ENCODE results near the gene NAV2. TPM values are rescaled to one million over a fixed set of nuclear protein-coding genes. Genes with fewer than 3 reads are reported as not detected.

The NAV2 gene
- total RNA-seq, 4 donors from 2014 or later, result 9.6 to 40.0 (median 23.1) TPM

GRCh38 chr11:19933801-19934488 is 221.3 kb downstream of the NAV2 start:
- no peaks in the 10 kb centered on the region for H3K27me3 ChIP-seq
- 65 to 86% methylated on average over 2 to 12 of the region's 12 CpGs for WGBS, 2 donors (ENCODE audit: low coverage in 1 of 2)
- in situ Hi-C loops (cut with MboI; ENCODE audit: low pct_ligation_motif_present in 1 of 4, low pct_unique_long_range_greater_than_20kb in 1 of 4, low sequenced_read_pairs in 3 of 4) (loop anchor here in 2 of 4 donors (25.0 kb wide), 2 partner anchors 403 to 428 kb away; partner anchors contain the start of gene HTATIP2 (in 1 of the 2)), intact Hi-C loops (cut with DNase I; ENCODE audit: low total_unique reads) (loop anchor here (5.0 kb wide), 1 partner anchor 48 kb away; no protein-coding TSS in a partner anchor)
- DNase-seq, result no peak
- H3K9me3 ChIP-seq, result no peaks in the 10 kb centered on the region
- H3K4me1 ChIP-seq, result peaks cover 0 to 4% (median 1%) of the 10 kb centered on the region in 4 donors
- no peaks in the 10 kb centered on the region for H3K36me3 ChIP-seq
- H3K4me3 ChIP-seq, result no peak overlapping the region
- TF ChIP-seq POLR2A (IDR thresholded peaks at IDR 0.05), result no peak
- no peak for TF ChIP-seq EP300 (IDR thresholded peaks at IDR 0.05; ENCODE audit: low read depth)
- no peak for TF ChIP-seq POLR2AphosphoS5 (IDR thresholded peaks at IDR 0.05)
- H3K27ac ChIP-seq, result peak overlapping the region in 1 of 4 donors; percentile 19

GRCh38 chr11:19934828-19935259 is 222.2 kb downstream of the NAV2 start:
- WGBS, 2 donors (ENCODE audit: low coverage in 1 of 2), result 69% methylated on average over 3 of the region's 3 CpGs; no CpG with 5 or more reads in 1 of the 2 donors
- intact Hi-C loops (cut with DNase I; ENCODE audit: low total_unique reads), result loop anchor here (5.0 kb wide), 1 partner anchor 47 kb away; no protein-coding TSS in a partner anchor
- in situ Hi-C loops (cut with MboI; ENCODE audit: low pct_ligation_motif_present in 1 of 4, low pct_unique_long_range_greater_than_20kb in 1 of 4, low sequenced_read_pairs in 3 of 4), result loop anchor here in 2 of 4 donors (25.0 kb wide), 2 partner anchors 402 to 427 kb away; partner anchors contain the start of gene HTATIP2 (in 1 of the 2)
- Histone ChIP-seq H3K4me1 (peaks cover 0 to 2% (median 0%) of the 10 kb centered on the region in 4 donors), H3K27me3 (no peaks in the 10 kb centered on the region), H3K36me3 (no peaks in the 10 kb centered on the region), H3K27ac (no peak overlapping the region), H3K9me3 (no peaks in the 10 kb centered on the region), H3K4me3 (no peak overlapping the region)
- no peak for DNase-seq
- TF ChIP-seq EP300 (IDR thresholded peaks at IDR 0.05; ENCODE audit: low read depth) (no peak), CTCF (IDR thresholded peaks at IDR 0.05) (no peak), POLR2A (IDR thresholded peaks at IDR 0.05) (no peak)

GRCh38 chr11:19935507-19935906 is 222.9 kb downstream of the NAV2 start:
- H3K9me3 ChIP-seq, result no peaks in the 10 kb centered on the region
- no peak overlapping the region for H3K4me3 ChIP-seq
- TF ChIP-seq CTCF (IDR thresholded peaks at IDR 0.05), result no peak
- no peak for TF ChIP-seq POLR2A (IDR thresholded peaks at IDR 0.05)
- no peak for TF ChIP-seq EP300 (IDR thresholded peaks at IDR 0.05; ENCODE audit: low read depth)
- TF ChIP-seq POLR2AphosphoS5 (IDR thresholded peaks at IDR 0.05), result no peak
- WGBS, 2 donors (ENCODE audit: low coverage in 1 of 2), result 72 to 100% methylated on average over 2 to 4 of the region's 4 CpGs
- no peak for DNase-seq
- intact Hi-C loops (cut with DNase I; ENCODE audit: low total_unique reads) (no loop called here), in situ Hi-C loops (cut with MboI; ENCODE audit: low pct_ligation_motif_present in 1 of 4, low pct_unique_long_range_greater_than_20kb in 1 of 4, low sequenced_read_pairs in 3 of 4) (loop anchor here in 2 of 4 donors (25.0 kb wide), 2 partner anchors 402 to 427 kb away; partner anchors contain the start of gene HTATIP2 (in 1 of the 2))
- no peaks in the 10 kb centered on the region for H3K36me3 ChIP-seq
- no peak overlapping the region for H3K27ac ChIP-seq
- peaks cover 0 to 2% (median 0%) of the 10 kb centered on the region in 4 donors for H3K4me1 ChIP-seq
- H3K27me3 ChIP-seq, result no peaks in the 10 kb centered on the region

- H3K27ac ChIP-seq, result no peak overlapping the region
- H3K4me1 ChIP-seq, result peaks cover 0 to 2% (median 0%) of the 10 kb centered on the region in 4 donors
- no peaks in the 10 kb centered on the region for H3K27me3 ChIP-seq
- H3K4me3 ChIP-seq, result no peak overlapping the region
- in situ Hi-C loops (cut with MboI; ENCODE audit: low pct_ligation_motif_present in 1 of 4, low pct_unique_long_range_greater_than_20kb in 1 of 4, low sequenced_read_pairs in 3 of 4) (loop anchor here in 2 of 4 donors (25.0 kb wide), 2 partner anchors 401 to 426 kb away; partner anchors contain the start of gene HTATIP2 (in 1 of the 2)), intact Hi-C loops (cut with DNase I; ENCODE audit: low total_unique reads) (no loop called here)
- no peaks in the 10 kb centered on the region for H3K36me3 ChIP-seq
- no peak for TF ChIP-seq CTCF (IDR thresholded peaks at IDR 0.05)
- no peak for TF ChIP-seq POLR2AphosphoS5 (IDR thresholded peaks at IDR 0.05)
- TF ChIP-seq POLR2A (IDR thresholded peaks at IDR 0.05), result no peak
- TF ChIP-seq EP300 (IDR thresholded peaks at IDR 0.05; ENCODE audit: low read depth), result no peak
- H3K9me3 ChIP-seq, result no peaks in the 10 kb centered on the region
- 83 to 85% methylated on average over 7 to 9 of the region's 9 CpGs for WGBS, 2 donors (ENCODE audit: low coverage in 1 of 2)
- DNase-seq, result no peak
These were observed 223.8 kb downstream of the NAV2 start for GRCh38 chr11:19936461-19936860.

All from transverse colon (tissue), 4 donors.